PC-9 (cell line): ENCODE data around the gene RAB6C.
"Not testable (repeated sequence)": the region's sequence is repeated elsewhere in the genome, so short reads cannot be mapped to it uniquely, and the experiment has no call there.

Experiments
- CTCF ChIP-seq: fragments of 200-600 bp; sonication (generic); conservative IDR thresholded peaks from 2 replicates; pipeline ENCODE4 v1.6.1; 2017; ENCODE audit warnings: mixed run types, antibody characterized with exemption, mild to moderate bottlenecking, moderate library complexity
- EZH2 ChIP-seq: fragments of 200-600 bp; sonication (generic); IDR thresholded peaks from 2 replicates; pipeline ENCODE4 v1.8.0; 2017; ENCODE audit warnings: antibody characterized with exemption, low read depth

DNA sequence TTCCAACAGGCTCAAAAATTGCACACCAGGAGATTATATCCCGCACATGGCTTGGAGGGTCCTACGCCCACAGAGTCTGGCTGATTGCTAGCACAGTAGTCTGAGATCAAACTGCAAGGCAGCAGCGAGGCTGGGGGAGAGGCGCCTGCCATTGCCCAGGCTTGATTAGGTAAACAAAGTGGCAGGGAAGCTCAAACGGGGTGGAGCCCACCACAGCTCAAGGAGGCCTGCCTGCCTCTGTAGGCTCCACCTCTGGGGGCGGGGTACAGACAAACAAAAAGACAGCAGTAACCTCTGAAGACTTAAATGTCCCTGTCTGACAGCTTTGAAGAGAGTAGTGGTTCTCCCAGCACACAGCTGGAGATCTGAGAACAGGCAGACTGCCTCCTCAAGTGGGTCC is 19.3 kb downstream of the RAB6C start:
- TF ChIP-seq CTCF, EZH2: not testable (repeated sequence)
